Tibial artery (tissue), 4 donors: ENCODE measurements around the gene BRD3OS.

ENCODE experiments used
- DNase-seq, 2 donors: peaks; one replicate each; pipeline ENCODE4 v3.0.0-alpha.2; 2019
- H3K27ac ChIP-seq, 2 donors: fragments of 200-600 bp; sonication (generic) in 1 of 2; 1 replicate in 1 of 2; 2 replicates in 1 of 2; pipeline ENCODE4 v1.5.1; 2018 to 2019; ENCODE audit warnings: mild to moderate bottlenecking in 1 of 2
- H3K27me3 ChIP-seq, 2 donors: fragments of 200-600 bp; sonication (generic) in 1 of 2; one replicate each; pipeline versions ENCODE4 v1.5.1 to v1.6.0; 2016 to 2019
- H3K36me3 ChIP-seq, 3 donors: fragments of 200-600 bp; sonication (generic) in 2 of 3; one replicate each; pipeline ENCODE4 v1.5.1; 2016 to 2019; ENCODE audit warnings: mild to moderate bottlenecking in 2 of 3
- H3K4me1 ChIP-seq, 4 donors: fragments of 200-600 bp; sonication (generic) in 2 of 4; 1 replicate in 3 of 4; 2 replicates in 1 of 4; pipeline ENCODE4 v1.5.1; 2016 to 2019
- H3K4me3 ChIP-seq, 2 donors: fragments of 200-600 bp; sonication (generic) in 1 of 2; 1 replicate in 1 of 2; 2 replicates in 1 of 2; pipeline ENCODE4 v1.5.1; 2018 to 2019; ENCODE audit warnings: mild to moderate bottlenecking in 2 of 2
- H3K9me3 ChIP-seq, 3 donors: fragments of 200-600 bp; sonication (generic) in 1 of 3; one replicate each; pipeline ENCODE4 v1.5.1; 2016 to 2019
- intact Hi-C: fragments of 100-400 bp; cut with DNase I; formaldehyde crosslinking; loops from one replicate; pipeline ENCODE4 v1.15.0; 2023; ENCODE audit warnings: low total_unique reads
- TF ChIP-seq, protein P1 (sequence below), 2 experiments: fragments of 200-600 bp in 1 of 2; fragments of 450-650 bp in 1 of 2; IDR thresholded peaks; one replicate each; pipeline ENCODE4 v1.5.1; 2017 to 2019; ENCODE audit warnings: antibody characterized with exemption in 2 of 2, mild to moderate bottlenecking in 1 of 2, moderate library complexity in 1 of 2

The BRD3OS gene

DNA sequence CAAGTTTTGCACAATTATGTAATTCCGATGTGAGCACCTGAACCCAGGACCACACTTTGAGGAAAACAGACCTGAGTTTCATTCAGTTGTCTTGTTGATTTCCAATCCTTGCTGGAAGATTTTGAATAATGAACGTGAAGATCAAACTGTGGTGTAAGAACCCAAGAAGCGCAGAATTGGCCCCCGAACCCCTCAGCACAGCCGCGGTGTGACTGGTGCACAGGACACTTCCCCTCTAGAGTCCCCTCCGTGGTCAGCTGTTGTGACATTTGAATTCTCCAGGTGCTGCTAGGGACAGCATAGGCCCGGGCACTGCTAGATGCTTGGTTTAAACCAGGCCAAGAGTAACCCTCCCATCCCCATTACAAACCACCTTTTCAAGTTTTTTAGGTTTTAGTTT is 1.7 kb downstream of the BRD3OS start:
- no peak for DNase-seq
- intact Hi-C loops: loop anchor here (5.0 kb wide), 1 partner anchor 40 kb away; the partner anchor contains the start of gene BRD3
- TF ChIP-seq, protein P1, sequence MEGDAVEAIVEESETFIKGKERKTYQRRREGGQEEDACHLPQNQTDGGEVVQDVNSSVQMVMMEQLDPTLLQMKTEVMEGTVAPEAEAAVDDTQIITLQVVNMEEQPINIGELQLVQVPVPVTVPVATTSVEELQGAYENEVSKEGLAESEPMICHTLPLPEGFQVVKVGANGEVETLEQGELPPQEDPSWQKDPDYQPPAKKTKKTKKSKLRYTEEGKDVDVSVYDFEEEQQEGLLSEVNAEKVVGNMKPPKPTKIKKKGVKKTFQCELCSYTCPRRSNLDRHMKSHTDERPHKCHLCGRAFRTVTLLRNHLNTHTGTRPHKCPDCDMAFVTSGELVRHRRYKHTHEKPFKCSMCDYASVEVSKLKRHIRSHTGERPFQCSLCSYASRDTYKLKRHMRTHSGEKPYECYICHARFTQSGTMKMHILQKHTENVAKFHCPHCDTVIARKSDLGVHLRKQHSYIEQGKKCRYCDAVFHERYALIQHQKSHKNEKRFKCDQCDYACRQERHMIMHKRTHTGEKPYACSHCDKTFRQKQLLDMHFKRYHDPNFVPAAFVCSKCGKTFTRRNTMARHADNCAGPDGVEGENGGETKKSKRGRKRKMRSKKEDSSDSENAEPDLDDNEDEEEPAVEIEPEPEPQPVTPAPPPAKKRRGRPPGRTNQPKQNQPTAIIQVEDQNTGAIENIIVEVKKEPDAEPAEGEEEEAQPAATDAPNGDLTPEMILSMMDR (IDR thresholded peaks at IDR 0.05): no peak
- Histone ChIP-seq H3K27ac (no peak overlapping the region), H3K4me1 (peaks cover 0 to 14% (median 10%) of the 10 kb centered on the region in 4 donors), H3K27me3 (no peaks in the 10 kb centered on the region), H3K36me3 (peaks cover 15 to 54% (median 30%) of the 10 kb centered on the region in 3 donors), H3K9me3 (no peaks in the 10 kb centered on the region), H3K4me3 (no peak overlapping the region)

DNA sequence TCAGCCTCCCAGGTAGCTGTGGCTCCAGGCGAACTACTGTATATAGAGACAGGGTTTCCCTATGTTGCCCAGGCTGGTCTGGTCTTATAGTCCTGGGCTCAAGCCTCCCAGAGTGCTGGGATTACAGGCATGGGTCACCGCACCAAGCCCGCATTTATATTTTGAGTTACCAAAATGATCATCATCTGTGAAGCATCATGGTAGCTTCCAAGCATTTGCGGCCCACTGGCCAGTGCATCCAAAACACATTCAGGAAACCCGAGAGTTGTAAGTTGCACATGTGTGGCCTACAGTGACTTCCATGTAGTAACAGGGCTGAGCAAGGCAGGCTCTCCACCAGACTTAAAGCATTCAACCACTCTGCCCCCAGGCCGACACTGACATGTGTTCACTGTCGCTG is 2.3 kb downstream of the BRD3OS start:
- no peak for DNase-seq
- Histone ChIP-seq H3K27ac (no peak overlapping the region), H3K9me3 (no peaks in the 10 kb centered on the region), H3K4me3 (no peak overlapping the region), H3K27me3 (no peaks in the 10 kb centered on the region), H3K4me1 (peaks cover 0 to 14% (median 10%) of the 10 kb centered on the region in 4 donors), H3K36me3 (peaks cover 16 to 59% (median 31%) of the 10 kb centered on the region in 3 donors)
- intact Hi-C loops: loop anchor here (5.0 kb wide), 1 partner anchor 40 kb away; the partner anchor contains the start of gene BRD3
- TF ChIP-seq, protein P1 (IDR thresholded peaks at IDR 0.05): no peak

DNA sequence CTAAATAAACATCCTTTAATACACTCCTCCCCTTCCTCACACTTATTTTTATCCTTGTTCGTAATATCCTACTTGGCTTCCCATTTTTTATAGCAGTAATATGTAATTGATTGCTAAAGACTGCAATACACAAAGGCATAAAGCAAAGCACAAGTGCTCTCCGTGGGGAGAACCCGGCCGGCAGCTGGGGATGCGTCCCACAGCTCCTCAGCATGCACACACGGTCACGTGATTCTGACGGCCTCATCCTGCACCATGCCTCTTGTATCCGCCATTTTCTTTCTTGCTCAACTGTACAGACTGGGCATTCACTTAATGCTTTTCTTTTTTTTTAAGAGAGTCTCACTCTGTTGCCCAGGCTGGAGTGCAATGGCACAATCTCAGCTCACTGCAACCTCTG is 2.8 kb downstream of the BRD3OS start:
- no peak overlapping the region for H3K27ac ChIP-seq
- intact Hi-C loops: loop anchor here (5.0 kb wide), 1 partner anchor 39 kb away; the partner anchor contains the start of gene BRD3
- no peak for DNase-seq
- H3K4me1 ChIP-seq: peaks cover 0 to 14% (median 10%) of the 10 kb centered on the region in 4 donors
- H3K36me3 ChIP-seq: peaks cover 20 to 64% (median 34%) of the 10 kb centered on the region in 3 donors
- TF ChIP-seq, protein P1 (IDR thresholded peaks at IDR 0.05): no peak
- no peaks in the 10 kb centered on the region for H3K9me3 ChIP-seq
- no peak overlapping the region for H3K4me3 ChIP-seq
- no peaks in the 10 kb centered on the region for H3K27me3 ChIP-seq

DNA sequence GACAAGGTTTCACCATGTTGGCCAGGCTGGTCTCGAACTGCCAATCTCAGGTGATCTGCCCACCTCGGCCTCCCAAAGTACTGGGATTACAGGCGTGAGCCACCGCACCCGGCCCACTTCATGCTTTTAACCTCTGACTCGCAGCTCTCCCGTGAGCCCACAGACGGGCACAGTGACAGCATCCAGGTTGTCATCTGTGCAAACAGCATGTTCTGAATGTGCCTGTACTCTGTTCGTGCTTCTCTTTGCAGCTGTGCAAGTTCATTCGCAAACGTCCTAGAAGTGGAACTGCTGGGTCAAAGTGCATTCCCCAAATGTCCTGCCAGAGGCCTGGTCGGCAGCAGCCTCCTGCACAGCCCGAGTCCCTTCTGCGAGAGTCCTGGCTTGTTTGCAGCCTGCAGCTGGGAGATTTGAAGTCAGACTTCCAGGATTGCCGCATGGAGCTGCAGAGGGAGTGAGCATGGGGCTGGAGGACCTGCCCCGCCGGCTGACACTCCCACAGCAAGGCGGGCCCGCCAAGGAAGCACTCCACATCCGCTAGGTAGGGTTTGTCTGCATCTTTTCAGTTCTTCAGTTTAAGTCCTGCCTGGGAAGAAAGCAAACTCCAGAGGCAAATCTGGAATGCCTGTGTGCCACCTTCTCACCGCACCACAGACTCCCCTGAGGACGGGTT is 3.4 kb downstream of the BRD3OS start:
- no peak overlapping the region for H3K4me3 ChIP-seq
- DNase-seq: no peak
- no peak overlapping the region for H3K27ac ChIP-seq
- H3K36me3 ChIP-seq: peaks cover 26 to 70% (median 41%) of the 10 kb centered on the region in 3 donors
- peaks cover 0 to 14% (median 10%) of the 10 kb centered on the region in 4 donors for H3K4me1 ChIP-seq
- TF ChIP-seq, protein P1 (IDR thresholded peaks at IDR 0.05): no peak
- no peaks in the 10 kb centered on the region for H3K27me3 ChIP-seq
- no peaks in the 10 kb centered on the region for H3K9me3 ChIP-seq
- intact Hi-C loops: loop anchor here (5.0 kb wide), 1 partner anchor 39 kb away; the partner anchor contains the start of gene BRD3

DNA sequence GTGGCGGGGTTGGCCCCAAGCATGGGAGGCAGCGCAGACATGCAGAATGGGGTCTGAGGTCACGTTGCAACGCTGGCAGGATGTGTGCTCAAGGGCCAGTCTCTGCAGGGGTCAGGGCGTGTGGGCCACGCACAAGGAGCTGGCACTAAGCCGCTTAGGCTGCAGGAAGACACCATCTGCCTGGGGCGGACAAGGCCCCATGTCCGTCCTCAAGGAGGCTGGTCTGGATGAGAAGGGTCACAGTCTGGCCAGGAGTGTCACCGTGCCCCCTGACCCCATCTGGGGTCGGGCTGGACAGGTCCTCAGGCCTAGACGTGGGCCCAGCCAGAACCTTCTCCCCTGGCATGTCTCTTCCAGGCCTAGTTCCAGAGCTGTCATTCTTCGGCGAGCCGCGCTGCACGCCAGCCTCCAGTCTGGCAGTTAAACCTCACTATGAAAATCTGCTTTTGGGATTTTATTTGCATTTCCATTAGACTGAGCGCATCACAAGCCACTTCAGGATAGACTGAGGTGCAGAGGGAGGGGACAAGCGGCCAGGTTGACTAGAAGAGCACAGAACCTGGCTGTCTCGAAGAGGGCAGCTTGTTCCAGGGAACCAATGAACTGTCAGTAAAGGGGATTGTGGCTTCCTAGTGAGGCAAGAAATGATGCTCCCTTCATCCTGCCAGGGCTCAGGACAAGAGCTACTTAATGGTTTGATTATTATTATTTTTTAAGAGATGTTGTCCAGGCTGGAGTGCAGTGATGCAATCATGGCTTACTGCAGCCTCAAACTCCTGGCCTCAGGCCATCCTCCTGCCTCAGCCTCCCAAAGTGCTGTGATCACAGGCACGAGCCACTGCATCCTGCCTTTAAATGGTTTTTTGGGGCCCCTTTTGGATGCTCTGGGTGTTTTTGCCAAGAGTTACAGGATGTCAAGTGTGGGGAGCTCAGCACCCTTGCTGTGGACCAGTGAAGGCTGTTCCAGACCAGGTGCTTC is 4.3 kb downstream of the BRD3OS start:
- intact Hi-C loops: loop anchor here (5.0 kb wide), 1 partner anchor 38 kb away; the partner anchor contains the start of gene BRD3
- TF ChIP-seq, protein P1 (IDR thresholded peaks at IDR 0.05): no peak
- Histone ChIP-seq H3K27me3 (no peaks in the 10 kb centered on the region), H3K36me3 (peaks cover 35 to 79% (median 49%) of the 10 kb centered on the region in 3 donors), H3K4me1 (peaks cover 0 to 14% (median 8%) of the 10 kb centered on the region in 4 donors), H3K9me3 (no peaks in the 10 kb centered on the region), H3K4me3 (no peak overlapping the region), H3K27ac (no peak overlapping the region)
- no peak for DNase-seq
